NCI-H748 (cell line): ENCODE measurements around the gene SGMS1.
"Not testable (repeated sequence)": the region's sequence is repeated elsewhere in the genome, so short reads cannot be mapped to it uniquely, and the experiment has no call there.

Source experiments
- DNase-seq: peaks from one replicate; lab custom pipeline; 2025; ENCODE audit not compliant: unreplicated experiment; lab: John Stamatoyannopoulos, UW

The SGMS1 gene

GRCh38 chr10:50275650-50276235, 348.0 kb downstream of the SGMS1 start:
- DNase-seq, result peak; percentile 6

DNA sequence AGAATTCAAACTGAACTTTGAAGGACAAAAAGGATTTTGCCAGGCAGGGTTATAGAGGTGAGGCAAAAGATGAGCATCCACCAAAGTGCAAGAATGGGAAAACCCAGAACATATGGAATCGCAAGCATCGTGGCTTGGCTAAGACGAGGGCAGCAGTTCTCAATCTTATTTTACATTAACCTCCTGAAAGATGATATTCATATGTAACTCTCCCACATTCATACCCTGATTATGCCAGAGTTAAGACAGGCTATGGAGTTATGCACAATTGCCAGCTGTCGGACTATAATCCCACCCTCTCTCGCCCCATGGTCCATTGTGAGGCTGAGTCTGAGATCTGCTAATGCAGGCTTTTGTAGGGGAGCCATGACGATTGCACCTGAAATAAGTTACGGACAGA, 351.2 kb downstream of the SGMS1 start:
- DNase-seq, result no peak

DNA sequence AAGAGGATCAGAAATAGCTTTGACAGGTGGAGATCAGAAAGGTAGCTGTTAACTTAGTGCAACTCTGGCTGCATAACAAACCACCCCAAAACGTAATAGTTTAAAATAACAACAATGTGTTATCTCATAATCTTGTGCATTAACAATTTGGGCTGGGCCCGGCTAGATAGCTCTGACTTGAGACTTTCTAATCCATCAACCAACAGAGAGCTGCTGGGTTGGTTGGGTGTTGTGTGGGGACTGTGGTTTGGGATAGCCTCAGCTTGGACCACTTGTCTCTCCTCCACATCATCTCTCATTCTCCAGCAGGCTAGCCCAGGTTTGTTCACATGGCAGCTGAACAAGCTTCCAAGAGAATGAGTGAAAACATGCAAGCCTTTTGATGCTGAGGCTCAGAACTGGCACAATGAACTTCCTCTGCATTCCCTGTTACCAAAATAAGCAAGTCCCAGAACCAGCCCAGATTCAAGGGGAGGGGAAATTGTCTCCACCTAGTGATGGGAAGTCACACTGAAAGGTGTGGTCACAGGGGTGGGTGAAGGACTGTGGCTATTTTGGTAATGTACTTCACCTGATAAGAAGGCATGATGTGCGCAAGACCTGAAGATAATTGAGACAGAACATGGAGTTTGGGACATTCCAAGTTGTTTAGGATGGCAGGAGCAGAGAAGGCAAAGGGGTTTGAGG, 352.0 kb downstream of the SGMS1 start:
- no peak for DNase-seq

- DNase-seq, result not testable (repeated sequence)
Observed at GRCh38 chr10:50267877-50268276, 355.9 kb downstream of the SGMS1 start.

DNA sequence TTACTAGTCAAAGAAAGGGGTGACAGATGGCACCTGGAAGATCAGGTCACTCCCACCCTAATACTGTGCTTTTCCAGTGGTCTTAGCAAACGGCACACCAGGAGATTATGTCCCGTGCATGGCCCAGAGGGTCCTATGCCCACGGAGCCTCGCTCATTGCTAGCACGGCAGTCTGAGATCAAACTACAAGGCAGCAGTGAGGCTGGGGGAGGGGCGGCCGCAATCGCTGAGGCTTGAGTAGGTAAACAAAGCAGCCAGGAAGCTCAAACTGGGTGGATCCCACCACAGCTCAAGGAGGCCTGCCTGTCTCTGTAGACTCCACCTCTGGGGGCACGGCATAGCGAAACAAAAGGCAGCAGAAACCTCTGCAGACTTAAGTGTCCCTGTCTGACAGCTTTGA, 361.1 kb downstream of the SGMS1 start:
- DNase-seq, result peak; percentile 5

GRCh38 chr10:50260791-50261281, 362.9 kb downstream of the SGMS1 start:
- no peak for DNase-seq
